Lower leg skin (tissue), 4 donors: ENCODE data around the gene GUCA2A. TPM values are rescaled to one million over a fixed set of nuclear protein-coding genes. Genes with fewer than 3 reads are reported as not detected.
"Not testable (repeated sequence)": the region's sequence is repeated elsewhere in the genome, so short reads cannot be mapped to it uniquely, and the experiment has no call there.

ENCODE experiments used
- DNase-seq, 2 donors: peaks; one replicate each; pipeline ENCODE4 v3.0.0-alpha.2; 2019; ENCODE audit warnings: low spot score in 2 of 2
- H3K4me3 ChIP-seq: fragments of 200-600 bp; sonication (generic); 2 replicates; pipeline ENCODE4 v1.5.1; 2017; ENCODE audit warnings: mild to moderate bottlenecking, low read depth; ENCODE audit not compliant: poor library complexity, severe bottlenecking
- POLR2A ChIP-seq, 2 donors: fragments of 450-650 bp; IDR thresholded peaks; one replicate each; pipeline ENCODE4 v1.6.1; 2016 to 2017; ENCODE audit warnings: antibody characterized with exemption in 2 of 2, mild to moderate bottlenecking in 1 of 2, moderate library complexity in 1 of 2
- WGBS, 2 donors: methylation state at CpG; one replicate each; pipeline ENCODE4 v1.1.5; 2018; 5-methylcytosine and 5-hydroxymethylcytosine counted together
- intact Hi-C: fragments of 100-400 bp; cut with DNase I; formaldehyde crosslinking; loops from one replicate; pipeline ENCODE4 v1.15.0; 2023; ENCODE audit warnings: low total_unique reads
- total RNA-seq, 4 donors: library from RNA; depleted of rRNA; stranded (reverse); fragments of >200 nt; gene quantifications; one replicate each; pipeline ENCODE4 v1.1.0, GENCODE V29; 2016
- TF ChIP-seq, protein P1 (sequence below), 3 donors: fragments of 450-650 bp; IDR thresholded peaks; one replicate each; pipeline ENCODE4 v1.5.1; 2016; ENCODE audit warnings: antibody characterized with exemption in 3 of 3, mild to moderate bottlenecking in 3 of 3, moderate library complexity in 2 of 3

GUCA2A gene
- not detected for total RNA-seq

GRCh38 chr1:42164551-42165420 lies at the start of gene GUCA2A:
Gene GUCA2A, minus strand, starts transcription at chr1:42164745. Its CDS starts 33 bp downstream, at chr1:42164712.
- DNase-seq, result no peak
- intact Hi-C loops, result loop anchor here (10.0 kb wide), 1 partner anchor 590 kb away; no protein-coding TSS in a partner anchor
- TF ChIP-seq, protein P1, sequence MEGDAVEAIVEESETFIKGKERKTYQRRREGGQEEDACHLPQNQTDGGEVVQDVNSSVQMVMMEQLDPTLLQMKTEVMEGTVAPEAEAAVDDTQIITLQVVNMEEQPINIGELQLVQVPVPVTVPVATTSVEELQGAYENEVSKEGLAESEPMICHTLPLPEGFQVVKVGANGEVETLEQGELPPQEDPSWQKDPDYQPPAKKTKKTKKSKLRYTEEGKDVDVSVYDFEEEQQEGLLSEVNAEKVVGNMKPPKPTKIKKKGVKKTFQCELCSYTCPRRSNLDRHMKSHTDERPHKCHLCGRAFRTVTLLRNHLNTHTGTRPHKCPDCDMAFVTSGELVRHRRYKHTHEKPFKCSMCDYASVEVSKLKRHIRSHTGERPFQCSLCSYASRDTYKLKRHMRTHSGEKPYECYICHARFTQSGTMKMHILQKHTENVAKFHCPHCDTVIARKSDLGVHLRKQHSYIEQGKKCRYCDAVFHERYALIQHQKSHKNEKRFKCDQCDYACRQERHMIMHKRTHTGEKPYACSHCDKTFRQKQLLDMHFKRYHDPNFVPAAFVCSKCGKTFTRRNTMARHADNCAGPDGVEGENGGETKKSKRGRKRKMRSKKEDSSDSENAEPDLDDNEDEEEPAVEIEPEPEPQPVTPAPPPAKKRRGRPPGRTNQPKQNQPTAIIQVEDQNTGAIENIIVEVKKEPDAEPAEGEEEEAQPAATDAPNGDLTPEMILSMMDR (IDR thresholded peaks at IDR 0.05), result no peak
- no peak for TF ChIP-seq POLR2A (IDR thresholded peaks at IDR 0.05)
- 64 to 70% methylated on average over 23 of the region's 24 CpGs for WGBS, 2 donors
- H3K4me3 ChIP-seq, result no peak within 1 kb of the TSS

- no peak for TF ChIP-seq POLR2A (IDR thresholded peaks at IDR 0.05)
- TF ChIP-seq, protein P1 (IDR thresholded peaks at IDR 0.05), result no peak
- 84 to 90% methylated on average over 2 of the region's 2 CpGs for WGBS, 2 donors
- H3K4me3 ChIP-seq, result no peak overlapping the region
- DNase-seq, result no peak
- intact Hi-C loops, result no loop called here
These were observed 46.7 kb upstream of the GUCA2A start for GRCh38 chr1:42211224-42211623.

DNA sequence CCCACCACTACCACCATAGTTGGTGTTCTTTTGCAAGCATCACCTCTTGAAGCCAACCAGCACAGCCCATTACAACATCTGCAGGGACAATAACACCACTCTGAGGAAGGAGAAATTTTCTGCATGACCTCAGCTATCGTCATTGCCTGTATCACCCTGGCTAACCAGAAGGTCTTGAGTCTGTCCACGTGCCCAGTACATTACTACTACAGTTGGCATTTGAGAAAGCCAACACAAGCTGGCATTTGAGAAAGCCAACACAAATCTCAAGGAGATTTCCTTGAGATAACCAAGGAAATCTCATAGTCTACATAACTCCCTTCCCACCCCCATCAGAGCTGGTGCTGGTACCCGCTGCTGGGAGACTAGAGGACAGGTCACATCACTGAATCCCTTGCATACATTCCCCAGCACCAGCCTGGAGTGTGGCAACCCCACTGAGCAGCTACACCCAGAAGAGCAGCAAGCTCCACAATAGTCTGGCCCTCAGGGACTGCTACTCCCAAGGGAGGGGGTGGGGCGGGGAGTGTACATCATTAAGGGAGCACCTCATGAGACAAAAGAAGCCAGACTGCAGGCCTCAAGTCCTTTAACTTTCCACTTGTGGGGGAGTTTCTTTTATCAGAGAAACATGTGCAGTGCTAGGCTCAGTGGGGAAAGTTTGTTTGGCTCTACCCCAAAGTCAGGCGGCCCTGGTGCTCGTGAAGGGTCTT lies 46.0 kb upstream of the GUCA2A start:
- no peak overlapping the region for H3K4me3 ChIP-seq
- TF ChIP-seq, protein P1 (IDR thresholded peaks at IDR 0.05), result no peak
- no peak for TF ChIP-seq POLR2A (IDR thresholded peaks at IDR 0.05)
- WGBS, 2 donors, result 77 to 82% methylated on average over 6 of the region's 6 CpGs
- intact Hi-C loops, result no loop called here
- no peak for DNase-seq

GRCh38 chr1:42209526-42210251 lies 45.1 kb upstream of the GUCA2A start:
- no peak for TF ChIP-seq POLR2A (IDR thresholded peaks at IDR 0.05)
- TF ChIP-seq, protein P1 (IDR thresholded peaks at IDR 0.05), result no peak
- H3K4me3 ChIP-seq, result no peak overlapping the region
- DNase-seq, result no peak
- WGBS, 2 donors, result 49 to 61% methylated on average over 4 to 6 of the region's 6 CpGs
- intact Hi-C loops, result no loop called here

DNA sequence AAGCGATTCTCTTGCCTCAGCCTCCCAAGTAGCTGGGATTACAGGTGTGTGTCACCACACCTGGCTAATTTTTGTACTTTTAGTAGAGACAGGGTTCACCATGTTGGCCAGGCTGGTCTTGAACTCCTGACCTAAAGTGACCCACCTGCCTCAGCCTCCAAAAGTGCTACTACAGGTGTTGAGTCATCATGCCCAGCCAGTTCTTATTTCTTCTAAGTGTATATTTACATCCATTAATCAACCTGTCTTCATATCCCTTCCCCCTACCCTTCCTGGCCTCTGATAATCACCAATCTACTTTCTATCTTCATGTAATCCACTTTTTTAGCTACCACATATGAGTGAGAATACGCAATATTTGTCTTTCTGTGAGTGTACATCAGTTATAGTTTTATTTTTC lies 42.4 kb upstream of the GUCA2A start:
- intact Hi-C loops, DNase-seq: not testable (repeated sequence)
- WGBS, 2 donors, result 96 to 99% methylated on average over 2 of the region's 2 CpGs

GRCh38 chr1:42206164-42206563 lies 41.6 kb upstream of the GUCA2A start:
- intact Hi-C loops, result no loop called here
- no peak for TF ChIP-seq POLR2A (IDR thresholded peaks at IDR 0.05)
- TF ChIP-seq, protein P1 (IDR thresholded peaks at IDR 0.05), result no peak
- no peak overlapping the region for H3K4me3 ChIP-seq
- DNase-seq, result no peak
- WGBS, 2 donors, result 62 to 64% methylated on average over 3 of the region's 3 CpGs

More for the DNA sequence above, 42.4 kb upstream of the GUCA2A start:
- H3K4me3 ChIP-seq, result not testable (repeated sequence)
